ENCODE results near the gene CNIH3.

Gene CNIH3

GRCh38 chr1:224696021-224696420, 79.9 kb downstream of the CNIH3 start:
- no peaks in the 10 kb centered on the region for H3K4me1 ChIP-seq (ENCODE audit: insufficient read depth, low read length, severe bottlenecking)
- no peak overlapping the region for H3K4me3 ChIP-seq (ENCODE audit: low read depth, low read length, poor library complexity, severe bottlenecking)

GRCh38 chr1:224696891-224697765, 81.0 kb downstream of the CNIH3 start:
- no peaks in the 10 kb centered on the region for H3K4me1 ChIP-seq (ENCODE audit: insufficient read depth, low read length, severe bottlenecking)
- no peaks in the 10 kb centered on the region for H3K36me3 ChIP-seq (ENCODE audit: insufficient read depth, low read length)
- no peak overlapping the region for H3K4me3 ChIP-seq (ENCODE audit: low read depth, low read length, poor library complexity, severe bottlenecking)
- H3F3A ChIP-seq (ENCODE audit: insufficient read depth, low read length) = no peaks in the 10 kb centered on the region
- no peaks in the 10 kb centered on the region for H4K20me1 ChIP-seq (ENCODE audit: insufficient read depth, low read length)
- H3K9ac ChIP-seq (ENCODE audit: low read length) = no peak overlapping the region
- no peaks in the 10 kb centered on the region for H3K79me2 ChIP-seq (ENCODE audit: insufficient read depth, low read length)
- H3K4me2 ChIP-seq (ENCODE audit: low read length) = no peak overlapping the region
- H2AFZ ChIP-seq (ENCODE audit: low read length) = no peak overlapping the region
- no peaks in the 10 kb centered on the region for H3K9me2 ChIP-seq (ENCODE audit: low read depth, low read length)
- TF ChIP-seq EZH2 (IDR thresholded peaks at IDR 0.05; ENCODE audit: borderline replicate concordance, low read length) (no peak), CTCF (IDR thresholded peaks at IDR 0.05; ENCODE audit: low read length) (no peak)
- H3K27ac ChIP-seq (ENCODE audit: low read depth, low read length, poor library complexity, severe bottlenecking) = no peak overlapping the region
- no peaks in the 10 kb centered on the region for H3K9me3 ChIP-seq (ENCODE audit: low read length)
- peaks cover 4% of the 10 kb centered on the region; the same call in 1 of the 2 replicates for H3K27me3 ChIP-seq (ENCODE audit: insufficient read depth, low read length)

More at GRCh38 chr1:224696021-224696420, 79.9 kb downstream of the CNIH3 start:
- no peak for TF ChIP-seq CTCF (IDR thresholded peaks at IDR 0.05; ENCODE audit: low read length)
- Histone ChIP-seq H4K20me1 (ENCODE audit: insufficient read depth, low read length) (no peaks in the 10 kb centered on the region), H3K9me2 (ENCODE audit: low read depth, low read length) (no peaks in the 10 kb centered on the region), H3K4me2 (ENCODE audit: low read length) (no peak overlapping the region), H3K79me2 (ENCODE audit: insufficient read depth, low read length) (no peaks in the 10 kb centered on the region), H3K9me3 (ENCODE audit: low read length) (no peaks in the 10 kb centered on the region), H3K36me3 (ENCODE audit: insufficient read depth, low read length) (no peaks in the 10 kb centered on the region), H3F3A (ENCODE audit: insufficient read depth, low read length) (no peaks in the 10 kb centered on the region), H3K27me3 (ENCODE audit: insufficient read depth, low read length) (peaks cover 4% of the 10 kb centered on the region; the same call in 1 of the 2 replicates), H2AFZ (ENCODE audit: low read length) (no peak overlapping the region), H3K27ac (ENCODE audit: low read depth, low read length, poor library complexity, severe bottlenecking) (no peak overlapping the region), H3K9ac (ENCODE audit: low read length) (no peak overlapping the region)

- Histone ChIP-seq H3K27ac (ENCODE audit: low read depth, low read length, poor library complexity, severe bottlenecking) (no peak overlapping the region), H3K9me3 (ENCODE audit: low read length) (no peaks in the 10 kb centered on the region), H2AFZ (ENCODE audit: low read length) (no peak overlapping the region), H3K27me3 (ENCODE audit: insufficient read depth, low read length) (peaks cover 4% of the 10 kb centered on the region; the same call in 1 of the 2 replicates), H3K36me3 (ENCODE audit: insufficient read depth, low read length) (no peaks in the 10 kb centered on the region), H3K9me2 (ENCODE audit: low read depth, low read length) (no peaks in the 10 kb centered on the region), H3F3A (ENCODE audit: insufficient read depth, low read length) (no peaks in the 10 kb centered on the region), H3K4me3 (ENCODE audit: low read depth, low read length, poor library complexity, severe bottlenecking) (no peak overlapping the region), H3K9ac (ENCODE audit: low read length) (no peak overlapping the region), H3K79me2 (ENCODE audit: insufficient read depth, low read length) (no peaks in the 10 kb centered on the region), H4K20me1 (ENCODE audit: insufficient read depth, low read length) (no peaks in the 10 kb centered on the region), H3K4me1 (ENCODE audit: insufficient read depth, low read length, severe bottlenecking) (no peaks in the 10 kb centered on the region), H3K4me2 (ENCODE audit: low read length) (no peak overlapping the region)
- TF ChIP-seq CTCF (IDR thresholded peaks at IDR 0.05; ENCODE audit: low read length) (no peak), EZH2 (IDR thresholded peaks at IDR 0.05; ENCODE audit: borderline replicate concordance, low read length) (no peak)
Measured at GRCh38 chr1:224698015-224698451, 81.9 kb downstream of the CNIH3 start.

Data from OCI-LY1 (cell line).